CD4-positive, alpha-beta T cell treated with Interleukin-1 beta for 1 hour (primary cell): ENCODE results near the gene CCNO.

Experiments
- DNase-seq, 2 donors: peaks; one replicate each; pipeline ENCODE4 v3.0.0-alpha.2; 2020 to 2022

Gene CCNO

DNA sequence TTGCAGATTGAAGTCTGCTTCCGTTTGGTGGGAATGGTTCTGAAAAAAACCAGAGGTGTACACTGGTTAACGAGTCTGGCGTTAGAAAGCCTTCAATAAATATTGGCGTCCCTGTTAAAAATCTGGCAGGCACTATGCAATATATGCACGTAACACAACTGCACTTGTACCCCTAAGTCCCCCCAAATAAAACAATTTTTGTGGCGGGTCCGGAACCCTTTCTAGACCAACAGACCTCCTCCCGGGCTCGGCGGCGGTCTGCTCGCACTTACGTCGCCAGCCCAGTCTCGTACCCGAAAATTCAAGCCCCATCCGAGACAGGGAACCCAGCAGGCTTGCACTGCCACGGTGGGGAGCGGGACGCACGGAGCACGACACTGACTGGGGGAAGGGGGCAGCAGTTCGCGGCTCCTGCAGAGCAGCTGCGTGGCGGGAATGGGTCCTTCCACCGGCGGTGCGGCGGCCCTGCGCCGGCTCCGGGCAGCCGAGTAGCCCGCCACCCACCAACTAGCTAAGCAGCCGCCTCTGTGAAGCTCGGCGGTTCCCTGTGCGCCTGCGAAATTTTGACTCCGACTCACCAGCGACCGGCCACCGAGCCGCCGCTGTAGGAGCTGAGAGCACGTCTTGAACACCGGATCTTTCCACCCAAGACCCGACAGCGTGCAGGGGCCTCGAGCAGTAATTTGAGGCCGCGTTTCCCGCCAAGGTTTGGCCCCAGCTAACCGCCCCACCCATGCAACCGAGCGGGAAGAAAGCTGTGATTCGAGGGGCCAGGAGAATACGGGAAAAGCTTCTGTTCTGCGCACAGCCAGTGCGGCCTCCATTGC is 10.2 kb downstream of the CCNO start:
- no peak for DNase-seq

DNA sequence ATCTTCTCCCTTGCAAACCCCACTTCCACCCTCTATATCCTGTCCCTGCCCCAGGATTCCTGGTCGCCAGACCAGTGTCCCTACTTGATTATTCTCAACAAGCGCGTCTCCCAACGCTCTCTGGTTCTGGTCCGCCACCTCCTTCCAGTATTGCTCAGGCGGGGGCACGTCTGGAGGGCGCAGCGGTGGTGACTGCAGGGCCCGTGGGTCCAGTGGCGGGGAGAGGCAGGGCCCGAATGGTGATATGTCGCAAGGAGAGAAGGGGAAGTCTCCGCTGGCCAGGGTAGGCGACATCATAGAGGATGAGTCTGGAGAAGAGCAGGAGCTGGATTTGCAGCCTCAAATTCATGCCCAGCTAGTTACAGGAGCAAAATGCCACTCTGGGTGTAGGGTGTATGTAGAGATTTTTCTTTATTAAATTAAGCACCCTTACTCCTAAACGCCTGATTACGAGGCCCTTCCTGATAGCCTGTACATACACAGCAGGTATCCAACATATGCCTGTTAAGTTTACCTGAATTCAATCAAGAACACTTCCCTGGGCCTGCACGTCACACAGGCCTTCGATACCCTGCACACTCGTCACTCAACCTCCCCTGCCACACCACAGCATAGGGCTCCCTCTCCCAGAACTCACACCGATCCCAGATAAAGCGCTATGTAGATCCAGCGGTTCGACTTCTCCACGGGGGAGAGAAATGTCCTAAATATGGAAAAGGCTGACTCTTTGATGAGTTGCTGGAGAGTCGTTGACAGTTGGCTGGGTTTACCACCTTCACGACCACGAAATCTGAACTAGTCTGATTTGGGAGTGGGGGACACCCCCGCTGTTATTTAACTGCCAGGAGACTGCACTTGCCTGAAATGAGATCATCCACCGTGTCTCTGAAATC is 11.1 kb downstream of the CCNO start:
- DNase-seq = no peak

DNA sequence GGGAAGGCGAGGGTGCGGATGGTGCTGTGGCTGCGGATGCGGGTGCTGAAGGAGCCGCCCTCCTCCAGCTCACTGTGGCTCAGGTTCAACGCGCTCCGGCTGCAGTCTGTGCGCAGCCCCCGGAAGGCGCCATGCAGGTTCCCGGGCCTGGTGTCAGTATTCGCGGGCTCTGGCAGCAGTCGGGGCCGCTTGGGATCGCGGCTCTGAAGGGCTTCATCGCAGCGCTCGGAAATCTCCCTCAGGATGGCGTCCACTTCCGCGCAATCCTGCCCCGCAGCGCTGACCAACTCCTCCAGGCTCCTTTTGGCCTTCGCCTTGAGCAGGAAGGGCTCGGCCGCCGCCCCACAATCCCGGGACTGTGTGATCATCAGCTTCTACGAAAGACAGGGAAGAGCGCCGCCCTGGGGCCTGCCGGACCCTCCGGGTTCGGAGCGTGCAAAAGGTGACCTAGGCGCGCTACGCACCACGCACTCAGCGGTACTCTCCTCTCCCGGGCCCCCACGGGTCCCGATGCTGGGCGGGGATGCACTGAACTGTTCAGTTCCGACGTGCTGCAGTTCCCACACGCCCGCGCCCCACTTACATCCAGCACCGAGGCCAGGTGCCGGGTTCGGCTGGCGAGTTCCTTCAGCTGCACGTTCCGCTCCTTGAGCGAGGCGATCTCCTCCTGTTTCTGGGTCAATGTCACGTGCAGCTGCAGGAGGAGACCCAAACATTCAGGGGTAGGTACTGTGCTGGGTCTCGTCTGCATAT is 12.8 kb downstream of the CCNO start:
- no peak for DNase-seq

DNA sequence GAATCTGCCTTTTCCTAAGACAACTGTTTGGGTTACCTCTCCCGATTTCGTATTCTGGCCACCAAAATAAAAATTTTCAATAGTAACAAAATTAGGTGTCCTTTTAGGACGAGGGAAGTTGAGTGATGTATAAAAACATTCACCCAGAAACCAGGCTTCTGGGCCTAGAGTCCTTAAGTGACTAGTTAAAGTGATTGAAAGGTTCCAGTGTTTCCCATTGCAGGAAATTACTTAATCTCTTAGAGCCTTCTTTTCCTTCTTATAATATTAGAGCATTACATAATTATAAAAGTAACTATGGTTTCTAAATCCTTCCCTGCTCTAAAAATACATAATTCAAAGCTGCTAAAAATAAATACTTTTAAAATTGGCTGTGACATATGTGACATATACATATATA is 13.6 kb downstream of the CCNO start:
- no peak for DNase-seq

DNA sequence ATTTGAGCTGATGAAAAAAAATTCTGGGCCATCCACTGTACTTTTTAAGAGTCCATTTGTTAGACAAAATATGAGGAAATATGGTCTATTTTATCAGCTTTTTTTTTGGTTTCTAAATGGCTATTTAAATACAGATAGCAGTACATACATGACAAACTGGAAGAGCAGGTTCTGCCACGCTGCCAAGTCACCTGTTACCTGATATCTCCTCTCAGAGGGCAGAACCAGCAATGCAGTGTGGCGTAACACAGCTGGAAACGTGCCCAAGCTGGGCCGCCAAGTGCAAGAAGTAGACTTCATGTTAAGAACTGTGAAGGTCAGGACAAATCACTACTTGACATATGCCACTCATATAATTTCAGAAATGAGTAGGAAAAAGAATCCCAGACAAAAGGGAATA is 14.4 kb downstream of the CCNO start:
- DNase-seq = no peak

DNA sequence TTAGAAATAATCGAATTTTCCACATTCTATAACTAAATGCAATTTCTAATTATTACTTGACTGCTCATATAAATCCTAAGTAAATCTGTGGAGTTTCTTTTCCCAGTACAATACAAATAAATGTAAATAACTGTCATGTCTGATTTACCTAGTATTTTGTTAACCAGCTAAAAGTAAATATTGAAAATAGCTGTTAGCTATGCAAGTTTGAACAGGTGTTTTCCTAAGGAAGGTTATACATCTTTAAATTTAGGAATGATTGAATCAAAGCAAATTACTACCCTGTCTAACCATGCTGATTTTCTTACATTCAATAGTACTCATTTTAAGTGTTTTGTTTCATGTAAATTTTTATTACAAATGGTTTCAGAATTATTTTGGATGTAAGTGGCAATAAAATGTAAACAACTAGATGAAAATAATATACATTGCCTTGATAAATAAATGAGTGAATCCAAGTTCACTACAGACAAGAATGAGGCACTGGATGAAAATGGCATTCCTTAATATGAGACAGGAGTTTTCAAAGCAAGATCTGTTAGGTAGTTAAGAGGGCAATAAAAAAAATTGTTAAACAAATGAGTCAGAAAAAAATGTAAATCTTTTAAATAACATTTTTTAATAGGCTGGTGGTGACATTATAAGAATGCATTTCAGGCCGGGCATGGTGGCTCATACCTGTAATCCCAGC is 22.1 kb downstream of the CCNO start:
- DNase-seq = no peak

DNA sequence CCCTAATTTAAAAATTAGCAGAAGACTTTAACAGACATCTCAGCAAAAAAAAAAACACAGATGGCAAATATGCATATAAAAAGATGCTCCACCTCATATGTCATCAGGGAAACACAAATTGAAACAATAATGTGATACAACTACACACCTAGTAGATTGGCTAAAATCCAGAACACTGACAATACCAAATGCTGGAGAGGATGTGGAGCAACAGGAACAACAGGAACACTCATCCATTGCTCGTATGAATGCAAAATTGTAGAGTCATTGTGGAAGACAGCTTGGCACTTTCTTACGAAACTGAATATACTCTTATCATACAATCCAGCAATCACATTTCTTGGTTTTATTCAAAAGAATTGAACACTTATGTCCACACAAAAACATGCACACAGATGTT is 28.4 kb downstream of the CCNO start:
- DNase-seq = no peak

DNA sequence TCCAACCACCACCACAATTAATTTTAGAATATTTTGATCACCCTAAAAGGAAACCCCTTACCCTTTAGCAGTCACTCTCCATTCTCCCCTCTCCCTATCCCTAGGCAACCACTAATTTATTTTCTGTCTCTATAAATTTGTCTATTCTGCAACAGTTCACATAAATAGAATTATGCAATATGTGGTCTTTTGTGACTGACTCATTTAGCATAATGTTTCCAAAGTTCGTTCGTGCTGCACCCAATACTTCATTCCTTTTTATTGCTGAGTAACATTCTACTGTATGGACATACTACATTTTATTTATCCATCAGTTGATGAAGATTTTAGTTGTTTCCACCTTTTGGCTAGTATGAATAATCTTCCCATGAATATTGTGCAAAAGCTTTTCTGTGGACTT is 42.2 kb downstream of the CCNO start:
- DNase-seq = no peak

DNA sequence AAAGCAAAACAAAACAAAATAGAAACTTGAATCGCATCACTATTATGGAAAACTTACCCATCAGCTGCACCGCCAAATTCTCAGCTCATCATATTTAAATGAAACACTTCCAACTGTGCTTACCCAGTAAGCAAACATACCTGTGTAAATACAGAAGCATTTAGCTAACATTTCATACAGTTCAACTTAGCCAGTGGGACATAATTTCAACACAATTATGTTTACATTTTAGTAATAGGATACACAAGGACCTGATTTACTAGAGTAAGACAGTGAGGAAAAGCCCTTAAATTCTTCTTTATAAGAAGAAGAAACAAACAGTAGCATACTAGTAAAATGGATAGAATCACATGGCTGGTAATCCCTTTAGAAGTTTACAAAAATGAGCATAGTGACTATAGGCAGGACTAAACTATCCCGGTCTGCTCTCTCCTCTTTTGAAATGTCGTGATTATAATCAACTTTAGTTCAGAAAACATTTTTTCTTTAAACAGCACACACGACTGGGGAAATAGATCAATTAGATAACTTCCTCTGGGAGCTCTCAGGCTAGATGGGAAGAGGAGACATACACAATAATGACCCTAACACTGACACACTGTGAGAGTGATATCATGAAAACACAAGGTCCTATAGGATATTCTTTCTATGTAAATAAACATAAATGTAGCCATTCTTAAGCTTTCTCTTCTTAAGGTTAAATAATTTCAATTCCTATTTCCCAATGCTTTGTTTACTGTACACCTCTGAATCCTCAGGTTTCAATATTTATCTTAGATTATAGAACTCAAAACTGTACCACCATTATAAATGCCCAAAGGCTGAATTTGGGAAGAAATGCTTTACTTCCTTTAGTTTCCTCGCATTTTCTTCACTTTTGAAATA is 44.5 kb downstream of the CCNO start:
- DNase-seq = no peak

DNA sequence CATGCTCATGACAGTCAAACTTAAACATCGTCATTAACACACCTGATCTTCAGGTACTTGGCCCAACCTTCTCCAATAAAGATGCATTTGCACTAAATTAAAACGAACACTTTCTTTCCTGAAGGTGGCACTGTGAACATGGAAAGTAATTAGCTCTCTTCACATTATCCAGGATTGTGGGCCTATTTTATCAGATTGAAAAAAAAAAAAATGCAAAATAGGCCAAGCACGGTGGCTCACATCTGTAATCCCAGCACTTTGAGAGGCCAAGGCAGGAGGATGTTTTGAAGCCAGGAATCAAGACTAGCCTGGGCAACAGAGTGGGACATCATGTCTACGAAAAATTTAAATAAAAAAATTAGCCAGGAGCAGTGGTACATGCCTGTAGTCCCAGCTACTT is 46.0 kb downstream of the CCNO start:
- DNase-seq = no peak
